ENCODE data around the gene PRAC2.

DNA sequence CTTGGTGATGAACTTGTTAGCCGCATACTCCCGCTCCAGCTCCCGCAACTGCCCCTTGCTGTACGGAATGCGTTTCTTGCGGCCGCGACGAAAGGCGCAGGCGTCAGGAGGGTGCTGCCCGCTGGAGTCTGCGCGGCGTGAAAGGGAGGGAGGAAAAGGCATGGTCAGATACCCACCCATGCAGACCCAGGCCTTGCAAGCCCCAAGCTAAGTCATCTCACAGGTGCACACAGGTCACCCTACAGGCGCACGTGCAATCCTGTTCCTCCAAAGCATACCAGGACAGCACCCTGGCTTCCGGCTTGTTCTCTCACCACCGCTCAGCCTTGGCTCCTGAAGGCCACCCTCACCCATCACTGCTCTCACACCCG, 3.9 kb downstream of the PRAC2 start:
- TF ChIP-seq EZH2phosphoT487 (IDR thresholded peaks at IDR 0.05; ENCODE audit: insufficient read depth, low read depth) (no peak), EZH2 (IDR thresholded peaks at IDR 0.05; ENCODE audit: insufficient read depth, poor library complexity, severe bottlenecking) (no peak)

Measured in GM23248 (cell line).